CD4-positive, alpha-beta T cell treated with Interferon gamma for 1 hour (primary cell): ENCODE results near the gene RELN.

Experiments used
- DNase-seq: peaks from one replicate; pipeline ENCODE4 v3.0.0-alpha.2; 2020

RELN gene

GRCh38 chr7:103989785-103990767 is 618 bp upstream of the RELN start:
- DNase-seq, result no peak

GRCh38 chr7:103988468-103989199 is 824 bp downstream of the RELN start:
- no peak for DNase-seq

- no peak for DNase-seq
Observed at GRCh38 chr7:103987451-103987850, 2.0 kb downstream of the RELN start.

GRCh38 chr7:103985565-103986126 is 3.8 kb downstream of the RELN start:
- DNase-seq, result no peak

GRCh38 chr7:103984050-103984449 is 5.4 kb downstream of the RELN start:
- no peak for DNase-seq

GRCh38 chr7:103983201-103983977 is 6.1 kb downstream of the RELN start:
- no peak for DNase-seq

- DNase-seq, result no peak
Observed at GRCh38 chr7:103981003-103981423, 8.4 kb downstream of the RELN start.

GRCh38 chr7:103972779-103973434 is 16.6 kb downstream of the RELN start:
- DNase-seq, result no peak

- no peak for DNase-seq
Observed at GRCh38 chr7:103967401-103967800, 22.1 kb downstream of the RELN start.

- DNase-seq, result no peak
Observed at GRCh38 chr7:103966593-103967277, 22.7 kb downstream of the RELN start.

- DNase-seq, result no peak
Observed at GRCh38 chr7:103964269-103964668, 25.2 kb downstream of the RELN start.

GRCh38 chr7:103962070-103962469 is 27.4 kb downstream of the RELN start:
- DNase-seq, result no peak

GRCh38 chr7:103958284-103958818 is 31.1 kb downstream of the RELN start:
- DNase-seq, result no peak

GRCh38 chr7:103955985-103956384 is 33.5 kb downstream of the RELN start:
- no peak for DNase-seq

GRCh38 chr7:103952408-103952807 is 37.0 kb downstream of the RELN start:
- DNase-seq, result no peak

GRCh38 chr7:103951311-103951710 is 38.1 kb downstream of the RELN start:
- no peak for DNase-seq

- no peak for DNase-seq
Observed at GRCh38 chr7:103949374-103949773, 40.1 kb downstream of the RELN start.

GRCh38 chr7:103947026-103947655 is 42.3 kb downstream of the RELN start:
- DNase-seq, result no peak

GRCh38 chr7:103944230-103944900 is 45.1 kb downstream of the RELN start:
- no peak for DNase-seq

- no peak for DNase-seq
Observed at GRCh38 chr7:103941976-103942375, 47.5 kb downstream of the RELN start.
